ENCODE measurements around the gene OR6S1.

OR6S1 gene

DNA sequence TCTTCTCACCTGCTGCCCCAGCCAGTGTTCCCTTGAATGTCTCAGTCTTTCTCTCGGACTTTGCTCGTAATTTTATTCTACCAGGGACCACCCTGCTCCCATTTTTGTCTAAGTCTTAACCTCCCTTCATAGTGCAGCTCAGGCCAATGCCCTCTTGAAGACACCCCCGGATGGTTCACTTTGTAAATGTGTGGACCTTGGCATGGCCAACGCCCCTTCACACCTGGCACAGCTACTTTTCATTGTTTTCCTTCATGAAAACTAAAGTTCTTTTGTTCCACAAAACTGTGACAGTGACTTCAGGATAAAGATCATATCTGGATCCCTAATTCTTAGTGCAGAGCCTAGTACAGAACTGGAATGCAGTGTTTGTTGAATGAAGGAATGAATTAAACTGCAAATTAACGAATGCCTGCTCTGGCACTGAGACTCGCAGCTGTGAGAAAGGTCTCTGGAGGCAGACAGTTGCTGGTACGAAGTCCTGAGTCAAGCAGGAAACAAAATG, 39.4 kb upstream of the OR6S1 start:
- TF ChIP-seq, protein P1, sequence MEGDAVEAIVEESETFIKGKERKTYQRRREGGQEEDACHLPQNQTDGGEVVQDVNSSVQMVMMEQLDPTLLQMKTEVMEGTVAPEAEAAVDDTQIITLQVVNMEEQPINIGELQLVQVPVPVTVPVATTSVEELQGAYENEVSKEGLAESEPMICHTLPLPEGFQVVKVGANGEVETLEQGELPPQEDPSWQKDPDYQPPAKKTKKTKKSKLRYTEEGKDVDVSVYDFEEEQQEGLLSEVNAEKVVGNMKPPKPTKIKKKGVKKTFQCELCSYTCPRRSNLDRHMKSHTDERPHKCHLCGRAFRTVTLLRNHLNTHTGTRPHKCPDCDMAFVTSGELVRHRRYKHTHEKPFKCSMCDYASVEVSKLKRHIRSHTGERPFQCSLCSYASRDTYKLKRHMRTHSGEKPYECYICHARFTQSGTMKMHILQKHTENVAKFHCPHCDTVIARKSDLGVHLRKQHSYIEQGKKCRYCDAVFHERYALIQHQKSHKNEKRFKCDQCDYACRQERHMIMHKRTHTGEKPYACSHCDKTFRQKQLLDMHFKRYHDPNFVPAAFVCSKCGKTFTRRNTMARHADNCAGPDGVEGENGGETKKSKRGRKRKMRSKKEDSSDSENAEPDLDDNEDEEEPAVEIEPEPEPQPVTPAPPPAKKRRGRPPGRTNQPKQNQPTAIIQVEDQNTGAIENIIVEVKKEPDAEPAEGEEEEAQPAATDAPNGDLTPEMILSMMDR (IDR thresholded peaks at IDR 0.05; ENCODE audit: insufficient read depth, low read depth, low read length, missing control alignments) = no peak
- peak overlapping the region; percentile 71 for H3K4me3 ChIP-seq (ENCODE audit: low read length)
- no peak for DNase-seq (ENCODE audit: low read depth)

- DNase-seq (ENCODE audit: low read depth) = no peak
- TF ChIP-seq, protein P1 (IDR thresholded peaks at IDR 0.05; ENCODE audit: insufficient read depth, low read depth, low read length, missing control alignments) = no peak
- H3K4me3 ChIP-seq (ENCODE audit: low read length) = no peak overlapping the region
These were observed 38.9 kb upstream of the OR6S1 start for GRCh38 chr14:20680363-20680762.

DNA sequence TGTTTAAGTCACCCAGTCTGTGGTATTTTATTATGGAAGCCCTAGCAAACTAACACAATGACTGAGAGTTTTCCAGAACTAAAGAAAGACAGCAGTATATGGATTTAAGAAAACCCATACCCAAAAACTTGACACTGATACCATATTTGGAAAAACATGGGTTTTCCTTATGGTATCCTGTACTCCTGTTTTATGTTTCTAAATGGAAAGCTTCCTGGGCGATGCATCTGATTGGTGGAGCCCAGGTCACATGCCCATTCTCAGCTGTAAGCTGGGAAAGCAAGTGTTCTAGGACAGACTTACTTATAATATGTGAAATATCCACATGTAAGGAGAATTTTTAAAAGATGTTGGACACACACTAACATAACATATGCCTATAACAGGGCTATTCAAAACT, 38.4 kb upstream of the OR6S1 start:
- H3K4me3 ChIP-seq (ENCODE audit: low read length) = no peak overlapping the region
- peak; percentile 44 for DNase-seq (ENCODE audit: low read depth)
- TF ChIP-seq, protein P1 (IDR thresholded peaks at IDR 0.05; ENCODE audit: insufficient read depth, low read depth, low read length, missing control alignments) = no peak

DNA sequence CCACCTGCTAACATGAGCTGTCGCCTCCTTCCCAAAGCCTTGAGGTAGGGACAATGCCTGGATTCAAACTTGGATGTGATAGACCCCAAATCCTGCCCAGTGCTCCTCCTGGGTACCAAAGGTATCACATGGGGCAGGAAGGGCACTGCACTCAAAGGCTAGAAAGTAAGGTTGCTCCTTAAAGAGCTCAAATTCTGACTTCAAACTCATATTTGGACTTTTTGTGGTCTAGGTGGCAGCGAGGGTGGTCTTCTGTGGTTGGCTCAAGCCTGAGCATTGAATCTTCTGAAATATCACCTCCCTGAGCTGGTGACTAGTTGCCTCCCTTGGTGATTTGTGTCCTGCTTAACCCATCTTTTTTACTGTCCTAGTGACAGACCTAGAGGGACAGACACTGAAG, 34.6 kb upstream of the OR6S1 start:
- H3K4me3 ChIP-seq (ENCODE audit: low read length) = no peak overlapping the region
- DNase-seq (ENCODE audit: low read depth) = no peak
- TF ChIP-seq, protein P1 (IDR thresholded peaks at IDR 0.05; ENCODE audit: insufficient read depth, low read depth, low read length, missing control alignments) = no peak

GRCh38 chr14:20675669-20676068, 34.2 kb upstream of the OR6S1 start:
- no peak overlapping the region for H3K4me3 ChIP-seq (ENCODE audit: low read length)
- DNase-seq (ENCODE audit: low read depth) = no peak

GRCh38 chr14:20671597-20672283, 30.2 kb upstream of the OR6S1 start:
- no peak for DNase-seq (ENCODE audit: low read depth)
- TF ChIP-seq, protein P1 (IDR thresholded peaks at IDR 0.05; ENCODE audit: insufficient read depth, low read depth, low read length, missing control alignments) = no peak
- no peak overlapping the region for H3K4me3 ChIP-seq (ENCODE audit: low read length)

More at GRCh38 chr14:20675669-20676068, 34.2 kb upstream of the OR6S1 start:
- TF ChIP-seq, protein P1 (IDR thresholded peaks at IDR 0.05; ENCODE audit: insufficient read depth, low read depth, low read length, missing control alignments) = no peak

DNA sequence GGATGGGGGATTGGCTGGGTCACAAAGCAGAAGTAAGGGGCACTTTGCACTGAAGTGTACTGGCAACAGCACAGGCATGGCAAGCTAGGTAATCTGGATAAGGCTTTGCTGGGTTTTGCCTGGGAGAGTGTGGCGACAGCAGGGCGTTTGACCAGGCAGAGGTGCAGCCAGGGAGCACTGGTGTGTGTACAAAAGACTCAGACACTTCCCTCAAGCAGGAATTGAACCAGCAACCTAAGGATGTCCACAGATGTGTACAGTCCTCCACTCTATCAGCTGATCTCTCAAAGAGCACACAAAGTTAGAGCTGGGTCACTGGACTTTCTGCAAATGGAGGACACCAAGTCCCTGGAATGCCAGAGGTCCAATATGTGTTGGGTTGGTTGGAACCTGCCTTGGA, 27.5 kb upstream of the OR6S1 start:
- DNase-seq (ENCODE audit: low read depth) = no peak
- TF ChIP-seq, protein P1 (IDR thresholded peaks at IDR 0.05; ENCODE audit: insufficient read depth, low read depth, low read length, missing control alignments) = no peak
- H3K4me3 ChIP-seq (ENCODE audit: low read length) = no peak overlapping the region
